Mesenchymal stem cell (in vitro differentiated cells and primary cell): ENCODE results near the gene FHIT.

Experiments
- DNase-seq: peaks from one replicate; pipeline ENCODE4 v3.0.0-alpha.2; 2013
- H2AFZ ChIP-seq: one replicate; pipeline ENCODE4 v1.6.1; 2013; ENCODE audit warnings: low read depth, mild to moderate bottlenecking, control low read depth, inconsistent platforms, low read length, moderate library complexity
- H2AK5ac ChIP-seq: 2 replicates; pipeline ENCODE4 v1.6.1; 2013; ENCODE audit warnings: low read length, moderate library complexity, mild to moderate bottlenecking, inconsistent platforms; ENCODE audit not compliant: severe bottlenecking
- H2BK120ac ChIP-seq: one replicate; pipeline ENCODE4 v1.6.1; 2013; ENCODE audit warnings: low read depth, mild to moderate bottlenecking, inconsistent platforms, low read length, moderate library complexity
- H2BK12ac ChIP-seq, 2 experiments: one replicate each; pipeline ENCODE4 v1.6.1; 2013; ENCODE audit warnings: inconsistent platforms in 2 of 2, low read length in 2 of 2, mild to moderate bottlenecking in 2 of 2, moderate library complexity in 2 of 2, control low read depth in 1 of 2
- H2BK15ac ChIP-seq: one replicate; pipeline ENCODE4 v1.6.1; 2013; ENCODE audit warnings: mild to moderate bottlenecking, low read depth, inconsistent platforms; ENCODE audit not compliant: poor library complexity, severe bottlenecking
- H2BK5ac ChIP-seq: 2 replicates; pipeline ENCODE4 v1.6.1; 2013; ENCODE audit warnings: low read depth, mild to moderate bottlenecking, low read length, control low read depth, inconsistent platforms; ENCODE audit not compliant: poor library complexity, severe bottlenecking
- H3K14ac ChIP-seq, 2 experiments: one replicate each; pipeline ENCODE4 v1.6.1; 2013; ENCODE audit warnings: inconsistent platforms in 2 of 2, low read length in 2 of 2, control low read depth in 1 of 2, mild to moderate bottlenecking in 1 of 2, moderate library complexity in 1 of 2
- H3K18ac ChIP-seq, 2 experiments: one replicate each; pipeline ENCODE4 v1.6.1; 2013; ENCODE audit warnings: inconsistent platforms in 2 of 2, low read length in 2 of 2, control low read depth in 1 of 2, low read depth in 1 of 2, mild to moderate bottlenecking in 1 of 2
- H3K23ac ChIP-seq, 2 experiments: one replicate each; pipeline ENCODE4 v1.6.1; 2013; ENCODE audit warnings: inconsistent platforms in 2 of 2, low read length in 2 of 2, mild to moderate bottlenecking in 2 of 2, moderate library complexity in 2 of 2, control low read depth in 1 of 2
- H3K27ac ChIP-seq: 2 replicates; pipeline ENCODE4 v1.5.1; 2013; ENCODE audit warnings: mild to moderate bottlenecking, moderate library complexity, low read length, control low read depth, inconsistent platforms; ENCODE audit not compliant: poor library complexity, severe bottlenecking
- H3K27me3 ChIP-seq, 2 experiments: 2 replicates each; pipeline versions ENCODE4 v1.6.1 to v1.7.0; 2013; ENCODE audit warnings: low read length in 2 of 2, mild to moderate bottlenecking in 2 of 2, moderate library complexity in 2 of 2, control low read depth in 1 of 2, inconsistent platforms in 1 of 2; ENCODE audit not compliant: control insufficient read depth in 1 of 2, insufficient read depth in 1 of 2
- H3K36me3 ChIP-seq, 2 experiments: 2 replicates each; pipeline versions ENCODE4 v1.6.1 to v1.7.0; 2013; ENCODE audit warnings: low read length in 2 of 2, control low read depth in 1 of 2, inconsistent platforms in 1 of 2, low read depth in 1 of 2, mild to moderate bottlenecking in 1 of 2; ENCODE audit not compliant: insufficient read depth in 2 of 2, control insufficient read depth in 1 of 2
- H3K4ac ChIP-seq, 2 experiments: one replicate each; pipeline ENCODE4 v1.6.1; 2013; ENCODE audit warnings: inconsistent platforms in 2 of 2, low read length in 2 of 2, mild to moderate bottlenecking in 2 of 2, moderate library complexity in 2 of 2, control low read depth in 1 of 2, low read depth in 1 of 2
- H3K4me1 ChIP-seq: 2 replicates; pipeline ENCODE4 v1.6.1; 2013; ENCODE audit warnings: low read depth, low read length, control low read depth; ENCODE audit not compliant: control insufficient read depth, insufficient read depth
- H3K4me2 ChIP-seq: 2 replicates; pipeline ENCODE4 v1.6.1; 2013; ENCODE audit warnings: low read length, mild to moderate bottlenecking, inconsistent platforms; ENCODE audit not compliant: poor library complexity, severe bottlenecking
- H3K4me3 ChIP-seq, 2 experiments: 2 replicates each; pipeline versions ENCODE4 v1.5.1 to v1.7.0; 2013; ENCODE audit warnings: low read length in 2 of 2, mild to moderate bottlenecking in 2 of 2, control low read depth in 1 of 2, low read depth in 1 of 2; ENCODE audit not compliant: insufficient read depth in 1 of 2
- H3K79me1 ChIP-seq: replicated peaks from 2 replicates; pipeline ENCODE4 v1.6.1; 2013; ENCODE audit warnings: mild to moderate bottlenecking, control low read depth, low read length, inconsistent platforms; ENCODE audit not compliant: poor library complexity, severe bottlenecking
- H3K9ac ChIP-seq: 2 replicates; pipeline ENCODE4 v1.7.0; 2013; ENCODE audit warnings: mild to moderate bottlenecking, low read length, moderate library complexity
- H3K9me3 ChIP-seq: 2 replicates; pipeline ENCODE4 v1.7.0; 2013; ENCODE audit warnings: mild to moderate bottlenecking, low read length; ENCODE audit not compliant: control insufficient read depth
- H4K8ac ChIP-seq: one replicate; pipeline ENCODE4 v1.6.1; 2013; ENCODE audit warnings: inconsistent platforms, mild to moderate bottlenecking, low read length, moderate library complexity
- H4K91ac ChIP-seq: one replicate; pipeline ENCODE4 v1.6.1; 2013; ENCODE audit warnings: mild to moderate bottlenecking, low read length, inconsistent platforms
- WGBS: methylation state at CpG from one replicate; pipeline ENCODE4 v1.1.7; 2013; ENCODE audit warnings: mixed read lengths; 5-methylcytosine and 5-hydroxymethylcytosine counted together

FHIT gene

GRCh38 chr3:60650171-60650570 is 601.1 kb downstream of the FHIT start:
- Histone ChIP-seq H2AK5ac (no peak overlapping the region), H3K14ac (no peak overlapping the region), H4K91ac (no peak overlapping the region), H2AFZ (no peak overlapping the region), H3K79me1 (no peaks in the 10 kb centered on the region), H2BK15ac (no peak overlapping the region), H3K9ac (no peak overlapping the region), H3K4me3 (no peak overlapping the region), H2BK5ac (no peak overlapping the region), H3K4me1 (no peaks in the 10 kb centered on the region), H3K27ac (no peak overlapping the region), H3K36me3 (no peaks in the 10 kb centered on the region), H3K27me3 (no peaks in the 10 kb centered on the region), H3K4me2 (no peak overlapping the region), H2BK120ac (no peak overlapping the region), H3K23ac (no peak overlapping the region), H3K4ac (no peak overlapping the region), H4K8ac (no peak overlapping the region), H2BK12ac (no peak overlapping the region), H3K18ac (no peak overlapping the region), H3K9me3 (no peaks in the 10 kb centered on the region)
- peak; percentile 2 for DNase-seq
- 78% methylated on average over 1 of the region's 2 CpGs for WGBS

- Histone ChIP-seq H3K23ac (no peak overlapping the region), H3K9ac (no peak overlapping the region), H3K27ac (no peak overlapping the region), H3K18ac (no peak overlapping the region), H3K4me1 (no peaks in the 10 kb centered on the region), H4K91ac (no peak overlapping the region), H2AFZ (no peak overlapping the region), H3K14ac (no peak overlapping the region), H3K4me3 (no peak overlapping the region), H2BK120ac (no peak overlapping the region), H3K4ac (no peak overlapping the region), H3K79me1 (no peaks in the 10 kb centered on the region), H2AK5ac (no peak overlapping the region), H3K36me3 (no peaks in the 10 kb centered on the region), H2BK12ac (no peak overlapping the region), H3K27me3 (no peaks in the 10 kb centered on the region), H3K9me3 (no peaks in the 10 kb centered on the region), H2BK5ac (no peak overlapping the region), H4K8ac (no peak overlapping the region), H3K4me2 (no peak overlapping the region), H2BK15ac (no peak overlapping the region)
- DNase-seq = no peak
- WGBS = 82% methylated on average over 2 of the region's 2 CpGs
Observed at GRCh38 chr3:60645801-60646200, 605.5 kb downstream of the FHIT start.

- Histone ChIP-seq H2BK15ac (no peak overlapping the region), H4K91ac (no peak overlapping the region), H3K14ac (no peak overlapping the region), H3K4me2 (no peak overlapping the region), H3K4me3 (no peak overlapping the region), H3K9me3 (no peaks in the 10 kb centered on the region), H3K23ac (no peak overlapping the region), H4K8ac (no peak overlapping the region), H2BK5ac (no peak overlapping the region), H2BK12ac (no peak overlapping the region), H3K4ac (no peak overlapping the region), H3K79me1 (no peaks in the 10 kb centered on the region), H3K18ac (no peak overlapping the region), H3K9ac (no peak overlapping the region), H3K27me3 (no peaks in the 10 kb centered on the region), H3K36me3 (no peaks in the 10 kb centered on the region), H3K4me1 (no peaks in the 10 kb centered on the region), H3K27ac (no peak overlapping the region), H2AK5ac (no peak overlapping the region), H2AFZ (no peak overlapping the region), H2BK120ac (no peak overlapping the region)
- no CpG with 5 or more reads among the region's 1 CpG for whole genome bisulfite sequencing
- DNase-seq = no peak
Observed at GRCh38 chr3:60643831-60644230, 607.4 kb downstream of the FHIT start.

GRCh38 chr3:60641354-60641753 is 609.9 kb downstream of the FHIT start:
- Histone ChIP-seq H3K4me3 (no peak overlapping the region), H4K8ac (no peak overlapping the region), H3K4ac (no peak overlapping the region), H2BK5ac (no peak overlapping the region), H3K9ac (no peak overlapping the region), H3K36me3 (no peaks in the 10 kb centered on the region), H2AFZ (no peak overlapping the region), H3K79me1 (no peaks in the 10 kb centered on the region), H4K91ac (no peak overlapping the region), H2BK120ac (no peak overlapping the region), H2BK12ac (no peak overlapping the region), H3K4me2 (no peak overlapping the region), H3K18ac (no peak overlapping the region), H3K9me3 (no peaks in the 10 kb centered on the region), H3K14ac (no peak overlapping the region), H3K27ac (no peak overlapping the region), H2AK5ac (no peak overlapping the region), H2BK15ac (no peak overlapping the region), H3K4me1 (peaks cover 2% of the 10 kb centered on the region), H3K23ac (no peak overlapping the region), H3K27me3 (no peaks in the 10 kb centered on the region)
- WGBS = 59% methylated on average over 2 of the region's 2 CpGs
- no peak for DNase-seq
